Duodenal mucosa (tissue), 2 donors: ENCODE data around the gene MYO15A.

Source experiments
- H3K27ac ChIP-seq: one replicate; pipeline ENCODE4 v1.7.0; 2013; ENCODE audit warnings: low read depth, low read length
- H3K27me3 ChIP-seq, 2 donors: one replicate each; pipeline ENCODE4 v1.7.0; 2013; ENCODE audit warnings: low read length in 2 of 2, control low read depth in 1 of 2; ENCODE audit not compliant: insufficient read depth in 2 of 2, control insufficient read depth in 1 of 2
- H3K36me3 ChIP-seq, 2 donors: one replicate each; pipeline ENCODE4 v1.7.0; 2013; ENCODE audit warnings: low read length in 2 of 2, control low read depth in 1 of 2; ENCODE audit not compliant: insufficient read depth in 2 of 2, control insufficient read depth in 1 of 2
- H3K4me1 ChIP-seq, 2 donors: one replicate each; pipeline ENCODE4 v1.7.0; 2013; ENCODE audit warnings: low read length in 2 of 2, control low read depth in 1 of 2; ENCODE audit not compliant: insufficient read depth in 2 of 2, control insufficient read depth in 1 of 2
- H3K4me3 ChIP-seq, 2 donors: one replicate each; pipeline ENCODE4 v1.7.0; 2013; ENCODE audit warnings: low read length in 2 of 2, low read depth in 1 of 2
- H3K9ac ChIP-seq, 2 donors: one replicate each; pipeline ENCODE4 v1.7.0; 2013; ENCODE audit warnings: low read length in 2 of 2, low read depth in 1 of 2
- H3K9me3 ChIP-seq, 2 donors: one replicate each; pipeline ENCODE4 v1.7.0; 2013; ENCODE audit warnings: low read length in 2 of 2, control low read depth in 1 of 2; ENCODE audit not compliant: control insufficient read depth in 1 of 2

MYO15A gene

GRCh38 chr17:18166894-18167293 lies 58.3 kb downstream of the MYO15A start:
- H3K27me3 ChIP-seq = no peaks in the 10 kb centered on the region
- no peaks in the 10 kb centered on the region for H3K4me1 ChIP-seq
- H3K27ac ChIP-seq = no peak overlapping the region
- H3K4me3 ChIP-seq = no peak overlapping the region
- peaks cover 0 to 7% of the 10 kb centered on the region in 2 donors for H3K9me3 ChIP-seq
- H3K36me3 ChIP-seq = no peaks in the 10 kb centered on the region
- H3K9ac ChIP-seq = no peak overlapping the region

GRCh38 chr17:18167421-18167820 lies 58.9 kb downstream of the MYO15A start:
- no peaks in the 10 kb centered on the region for H3K4me1 ChIP-seq
- peaks cover 0 to 7% of the 10 kb centered on the region in 2 donors for H3K9me3 ChIP-seq
- no peak overlapping the region for H3K9ac ChIP-seq
- H3K27me3 ChIP-seq = no peaks in the 10 kb centered on the region
- no peaks in the 10 kb centered on the region for H3K36me3 ChIP-seq
- no peak overlapping the region for H3K27ac ChIP-seq
- H3K4me3 ChIP-seq = no peak overlapping the region

- Histone ChIP-seq H3K27me3 (no peaks in the 10 kb centered on the region), H3K4me1 (peaks cover 0 to 7% of the 10 kb centered on the region in 2 donors), H3K9ac (no peak overlapping the region), H3K27ac (no peak overlapping the region), H3K4me3 (no peak overlapping the region), H3K9me3 (no peaks in the 10 kb centered on the region), H3K36me3 (no peaks in the 10 kb centered on the region)
Measured at GRCh38 chr17:18172531-18173278, 64.1 kb downstream of the MYO15A start.

- Histone ChIP-seq H3K27ac (no peak overlapping the region), H3K9ac (no peak overlapping the region), H3K4me3 (no peak overlapping the region), H3K27me3 (no peaks in the 10 kb centered on the region), H3K9me3 (no peaks in the 10 kb centered on the region), H3K36me3 (no peaks in the 10 kb centered on the region), H3K4me1 (peaks cover 0 to 7% of the 10 kb centered on the region in 2 donors)
Measured at GRCh38 chr17:18173740-18174139, 65.2 kb downstream of the MYO15A start.

- H3K4me3 ChIP-seq = no peak overlapping the region
- no peaks in the 10 kb centered on the region for H3K9me3 ChIP-seq
- H3K9ac ChIP-seq = no peak overlapping the region
- no peaks in the 10 kb centered on the region for H3K36me3 ChIP-seq
- no peak overlapping the region for H3K27ac ChIP-seq
- H3K27me3 ChIP-seq = no peaks in the 10 kb centered on the region
- peaks cover 0 to 7% of the 10 kb centered on the region in 2 donors for H3K4me1 ChIP-seq
Measured at GRCh38 chr17:18176176-18176575, 67.6 kb downstream of the MYO15A start.

GRCh38 chr17:18177133-18177532 lies 68.6 kb downstream of the MYO15A start:
- H3K4me3 ChIP-seq = no peak overlapping the region
- H3K9me3 ChIP-seq = no peaks in the 10 kb centered on the region
- H3K9ac ChIP-seq = no peak overlapping the region
- H3K27ac ChIP-seq = no peak overlapping the region
- no peaks in the 10 kb centered on the region for H3K36me3 ChIP-seq
- H3K4me1 ChIP-seq = peaks cover 7 to 12% of the 10 kb centered on the region in 2 donors
- no peaks in the 10 kb centered on the region for H3K27me3 ChIP-seq

- no peaks in the 10 kb centered on the region for H3K36me3 ChIP-seq
- H3K27ac ChIP-seq = no peak overlapping the region
- no peaks in the 10 kb centered on the region for H3K9me3 ChIP-seq
- no peaks in the 10 kb centered on the region for H3K27me3 ChIP-seq
- H3K4me3 ChIP-seq = no peak overlapping the region
- peaks cover 10 to 17% of the 10 kb centered on the region in 2 donors for H3K4me1 ChIP-seq
- H3K9ac ChIP-seq = no peak overlapping the region
Measured at GRCh38 chr17:18177722-18178121, 69.2 kb downstream of the MYO15A start.

- Histone ChIP-seq H3K4me3 (no peak overlapping the region), H3K27ac (no peak overlapping the region), H3K9me3 (no peaks in the 10 kb centered on the region), H3K36me3 (no peaks in the 10 kb centered on the region), H3K9ac (no peak overlapping the region), H3K4me1 (peaks cover 10 to 15% of the 10 kb centered on the region in 2 donors), H3K27me3 (no peaks in the 10 kb centered on the region)
Measured at GRCh38 chr17:18179196-18179595, 70.6 kb downstream of the MYO15A start.

GRCh38 chr17:18179804-18180203 lies 71.2 kb downstream of the MYO15A start:
- H3K27ac ChIP-seq = no peak overlapping the region
- H3K9me3 ChIP-seq = no peaks in the 10 kb centered on the region
- H3K4me3 ChIP-seq = no peak overlapping the region
- H3K4me1 ChIP-seq = peaks cover 10 to 14% of the 10 kb centered on the region in 2 donors
- no peaks in the 10 kb centered on the region for H3K36me3 ChIP-seq
- no peak overlapping the region for H3K9ac ChIP-seq
- no peaks in the 10 kb centered on the region for H3K27me3 ChIP-seq

- H3K9me3 ChIP-seq = no peaks in the 10 kb centered on the region
- no peak overlapping the region for H3K9ac ChIP-seq
- H3K36me3 ChIP-seq = no peaks in the 10 kb centered on the region
- H3K27me3 ChIP-seq = no peaks in the 10 kb centered on the region
- H3K4me1 ChIP-seq = peaks cover 21 to 29% of the 10 kb centered on the region in 2 donors
- no peak overlapping the region for H3K27ac ChIP-seq
- no peak overlapping the region for H3K4me3 ChIP-seq
Measured at GRCh38 chr17:18181358-18181757, 72.8 kb downstream of the MYO15A start.
